ENCODE data around the gene RAB24. TPM values are rescaled to one million over a fixed set of nuclear protein-coding genes. Genes with fewer than 3 reads are reported as not detected.

Gene RAB24
- total and polyA plus RNA-seq, 9 donors, result 17.0 to 40.4 (median 26.8) TPM

DNA sequence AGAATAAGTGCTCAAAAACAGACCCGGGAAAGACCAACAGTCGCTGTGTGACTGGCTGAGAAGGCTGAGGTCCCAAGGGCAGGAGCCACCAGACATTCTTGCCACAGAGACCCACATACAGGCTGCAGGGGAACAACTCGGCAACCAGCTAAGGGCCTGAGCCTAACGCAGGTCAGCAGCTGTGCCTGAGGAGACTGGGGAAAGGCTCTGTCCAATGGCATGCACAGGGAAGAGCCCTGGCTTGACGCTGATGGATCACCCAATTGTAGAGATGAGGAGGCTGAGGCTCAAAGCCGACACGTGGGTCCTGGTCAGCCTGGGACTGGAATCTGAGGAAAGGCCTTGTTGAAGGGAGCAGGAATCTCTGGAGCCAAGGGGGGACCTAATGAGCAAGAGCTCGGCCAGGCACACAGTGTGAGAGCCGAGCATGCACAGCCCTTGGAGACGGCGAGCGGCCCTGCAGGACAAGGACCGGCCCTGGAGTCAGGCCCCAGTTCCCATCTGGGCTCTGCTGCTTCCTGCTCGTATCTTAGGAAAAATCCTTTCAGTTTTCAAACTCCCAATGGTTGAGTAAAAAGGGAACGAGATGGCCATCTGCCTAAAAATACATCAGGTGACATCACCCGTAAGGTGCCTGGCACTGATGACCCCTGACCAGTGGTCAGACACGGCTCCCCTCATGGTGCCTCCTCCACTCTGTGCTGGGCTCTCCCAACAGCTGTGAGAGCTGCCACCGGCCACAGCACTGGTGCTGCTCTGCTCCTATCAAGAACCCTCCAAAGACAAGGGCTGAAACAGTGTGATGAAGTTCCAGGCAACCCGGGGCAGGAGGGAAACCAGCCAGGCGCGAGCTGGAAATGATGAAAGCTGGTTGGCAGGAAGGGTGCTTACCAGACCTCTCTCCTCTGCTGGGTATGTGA lies 31.5 kb upstream of the RAB24 start:
- intact Hi-C loops (cut with DNase I), result no loop called here
- no peak for DNase-seq

DNA sequence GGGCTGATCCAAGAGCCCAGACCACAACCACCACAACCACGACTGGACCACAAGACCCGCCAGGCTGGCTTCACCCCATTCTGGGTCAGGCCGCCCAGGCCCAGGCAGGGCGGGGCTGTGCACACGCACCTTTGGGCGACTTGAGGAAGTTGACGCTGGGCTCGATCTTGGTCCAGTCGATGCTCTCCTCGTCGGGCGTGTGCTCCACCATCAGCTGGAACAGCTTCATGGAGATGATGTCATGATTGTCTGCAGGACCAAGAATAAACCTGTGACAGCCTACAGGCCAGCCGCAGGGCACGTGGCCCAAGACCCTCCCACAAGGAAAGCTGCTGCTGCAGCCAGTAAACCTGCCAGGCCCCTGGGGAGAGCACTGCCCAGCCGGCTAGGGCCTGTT lies 30.6 kb upstream of the RAB24 start:
- H3K36me3 ChIP-seq, result no peaks in the 10 kb centered on the region
- intact Hi-C loops (cut with DNase I), result no loop called here

More for the DNA sequence above, 31.5 kb upstream of the RAB24 start:
- Histone ChIP-seq H3K4me3 (no peak overlapping the region), H3K27ac (no peak overlapping the region), H3K4me1 (ENCODE audit: insufficient read depth) (no peaks in the 10 kb centered on the region), H3K27me3 (no peaks in the 10 kb centered on the region), H3K9me3 (no peaks in the 10 kb centered on the region), H3K36me3 (no peaks in the 10 kb centered on the region)
- WGBS, 3 donors, result 85 to 86% (median 86%) methylated on average over 21 of the region's 21 CpGs
- TF ChIP-seq EP300 (IDR thresholded peaks at IDR 0.05) (no peak), POLR2A (IDR thresholded peaks at IDR 0.05) (no peak)
- TF ChIP-seq, protein P1, sequence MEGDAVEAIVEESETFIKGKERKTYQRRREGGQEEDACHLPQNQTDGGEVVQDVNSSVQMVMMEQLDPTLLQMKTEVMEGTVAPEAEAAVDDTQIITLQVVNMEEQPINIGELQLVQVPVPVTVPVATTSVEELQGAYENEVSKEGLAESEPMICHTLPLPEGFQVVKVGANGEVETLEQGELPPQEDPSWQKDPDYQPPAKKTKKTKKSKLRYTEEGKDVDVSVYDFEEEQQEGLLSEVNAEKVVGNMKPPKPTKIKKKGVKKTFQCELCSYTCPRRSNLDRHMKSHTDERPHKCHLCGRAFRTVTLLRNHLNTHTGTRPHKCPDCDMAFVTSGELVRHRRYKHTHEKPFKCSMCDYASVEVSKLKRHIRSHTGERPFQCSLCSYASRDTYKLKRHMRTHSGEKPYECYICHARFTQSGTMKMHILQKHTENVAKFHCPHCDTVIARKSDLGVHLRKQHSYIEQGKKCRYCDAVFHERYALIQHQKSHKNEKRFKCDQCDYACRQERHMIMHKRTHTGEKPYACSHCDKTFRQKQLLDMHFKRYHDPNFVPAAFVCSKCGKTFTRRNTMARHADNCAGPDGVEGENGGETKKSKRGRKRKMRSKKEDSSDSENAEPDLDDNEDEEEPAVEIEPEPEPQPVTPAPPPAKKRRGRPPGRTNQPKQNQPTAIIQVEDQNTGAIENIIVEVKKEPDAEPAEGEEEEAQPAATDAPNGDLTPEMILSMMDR (IDR thresholded peaks at IDR 0.05), result no peak

DNA sequence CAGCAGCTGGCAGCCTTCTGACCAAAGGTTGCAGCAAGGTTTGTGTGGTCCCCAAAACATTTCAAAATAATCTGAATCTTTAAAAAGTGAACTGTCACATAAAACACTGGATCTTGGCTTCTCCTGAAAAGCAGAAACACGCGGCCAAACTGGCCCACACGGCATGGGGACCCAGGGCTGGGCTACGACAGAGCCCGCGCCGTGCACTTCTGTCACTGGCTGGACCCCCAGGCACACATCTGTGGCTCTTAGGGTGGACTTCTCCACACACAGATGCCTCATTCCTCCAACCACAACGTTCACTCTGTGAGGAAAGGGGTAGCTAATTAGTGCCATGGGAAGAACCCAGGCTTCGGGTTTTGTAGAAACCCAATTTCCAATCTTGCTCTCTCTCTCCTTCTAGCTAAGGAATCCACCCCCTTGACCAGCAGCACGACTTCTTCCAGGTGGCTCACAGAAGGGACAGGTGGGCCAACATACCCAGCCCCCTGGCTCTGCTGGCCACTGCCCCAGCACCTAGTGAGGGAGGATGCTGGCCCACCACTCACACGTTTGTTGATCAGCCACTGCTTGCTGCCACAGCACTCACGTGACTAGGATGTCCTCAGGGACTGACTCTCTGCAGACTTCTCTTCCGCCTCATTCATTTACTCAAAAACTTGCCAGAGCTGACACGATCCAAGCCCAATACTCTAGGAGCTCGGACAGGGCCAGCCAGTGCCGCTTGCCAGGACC lies 30.1 kb upstream of the RAB24 start:
- WGBS, 3 donors, result 88 to 91% (median 90%) methylated on average over 16 of the region's 16 CpGs
- Histone ChIP-seq H3K27ac (no peak overlapping the region), H3K9me3 (no peaks in the 10 kb centered on the region), H3K27me3 (no peaks in the 10 kb centered on the region), H3K36me3 (no peaks in the 10 kb centered on the region), H3K4me3 (no peak overlapping the region), H3K4me1 (ENCODE audit: insufficient read depth) (no peaks in the 10 kb centered on the region)
- intact Hi-C loops (cut with DNase I), result no loop called here
- no peak for DNase-seq
- TF ChIP-seq EP300 (IDR thresholded peaks at IDR 0.05), result no peak

More for the DNA sequence above, 30.6 kb upstream of the RAB24 start:
- DNase-seq, result no peak
- TF ChIP-seq POLR2A (IDR thresholded peaks at IDR 0.05) (no peak), EP300 (IDR thresholded peaks at IDR 0.05) (no peak)
- TF ChIP-seq, protein P1 (IDR thresholded peaks at IDR 0.05), result no peak
- Histone ChIP-seq H3K9me3 (no peaks in the 10 kb centered on the region), H3K27me3 (no peaks in the 10 kb centered on the region), H3K27ac (no peak overlapping the region), H3K4me1 (ENCODE audit: insufficient read depth) (no peaks in the 10 kb centered on the region), H3K4me3 (no peak overlapping the region)
- WGBS, 3 donors, result 67 to 83% (median 81%) methylated on average over 15 of the region's 15 CpGs

DNA sequence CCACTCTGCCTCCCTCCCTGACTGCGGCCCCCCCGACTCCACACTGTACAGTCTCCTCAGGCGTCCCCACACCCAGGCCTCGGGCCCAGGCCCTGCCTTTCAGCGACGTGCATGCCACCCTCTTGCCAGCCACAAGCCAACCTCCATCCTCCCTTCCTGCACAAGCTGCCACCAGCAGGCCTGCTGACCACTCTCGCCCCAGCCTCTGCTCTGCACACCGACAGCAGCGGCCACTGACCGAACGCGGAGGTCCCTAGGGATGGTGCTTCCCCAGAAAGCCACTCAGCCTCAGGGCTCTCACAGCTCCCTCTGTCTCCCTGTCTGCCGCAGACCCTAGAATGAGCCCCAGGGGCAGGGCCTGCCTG lies 29.4 kb upstream of the RAB24 start:
- Histone ChIP-seq H3K4me3 (no peak overlapping the region), H3K4me1 (ENCODE audit: insufficient read depth) (no peaks in the 10 kb centered on the region), H3K9me3 (no peaks in the 10 kb centered on the region), H3K27ac (no peak overlapping the region), H3K36me3 (no peaks in the 10 kb centered on the region), H3K27me3 (no peaks in the 10 kb centered on the region)
- 91 to 96% (median 94%) methylated on average over 13 of the region's 13 CpGs for WGBS, 3 donors
- intact Hi-C loops (cut with DNase I), result no loop called here
- no peak for DNase-seq
- TF ChIP-seq POLR2A (IDR thresholded peaks at IDR 0.05) (no peak), EP300 (IDR thresholded peaks at IDR 0.05) (no peak)
- TF ChIP-seq, protein P1 (IDR thresholded peaks at IDR 0.05), result no peak
